Bone marrow (tissue), 2 donors: Measurements from ENCODE around the gene NACC2.
A peak's percentile ranks its signal among the peaks of the same experiment; 100 is the strongest.

ENCODE experiments used
- DNase-seq, 2 donors: peaks; one replicate each; lab custom pipeline; 2025; lab: John Stamatoyannopoulos, UW

Gene NACC2

GRCh38 chr9:136010615-136011361 is 84.3 kb downstream of the NACC2 start:
- DNase-seq, result no peak

- DNase-seq, result no peak
These were observed 84.9 kb downstream of the NACC2 start for GRCh38 chr9:136010176-136010575.

GRCh38 chr9:136009516-136009915 is 85.6 kb downstream of the NACC2 start:
- no peak for DNase-seq

- DNase-seq, result no peak
These were observed 86.4 kb downstream of the NACC2 start for GRCh38 chr9:136008693-136008997.

- no peak for DNase-seq
These were observed 87.0 kb downstream of the NACC2 start for GRCh38 chr9:136007934-136008692.

- no peak for DNase-seq
These were observed 87.7 kb downstream of the NACC2 start for GRCh38 chr9:136007276-136007933.

GRCh38 chr9:136006169-136006568 is 88.9 kb downstream of the NACC2 start:
- DNase-seq, result no peak

GRCh38 chr9:136004712-136005111 is 90.4 kb downstream of the NACC2 start:
- no peak for DNase-seq

- no peak for DNase-seq
These were observed 90.9 kb downstream of the NACC2 start for GRCh38 chr9:136004219-136004618.

- no peak for DNase-seq
These were observed 91.5 kb downstream of the NACC2 start for GRCh38 chr9:136003411-136004218.

- no peak for DNase-seq
These were observed 92.2 kb downstream of the NACC2 start for GRCh38 chr9:136002881-136003280.

- DNase-seq, result no peak
These were observed 92.9 kb downstream of the NACC2 start for GRCh38 chr9:136002215-136002614.

GRCh38 chr9:136001231-136001630 is 93.9 kb downstream of the NACC2 start:
- DNase-seq, result no peak

GRCh38 chr9:135998410-135999071 is 96.5 kb downstream of the NACC2 start:
- DNase-seq, result no peak

- DNase-seq, result no peak
These were observed 97.1 kb downstream of the NACC2 start for GRCh38 chr9:135998016-135998380.

- DNase-seq, result no peak
These were observed 97.7 kb downstream of the NACC2 start for GRCh38 chr9:135997090-135998015.

GRCh38 chr9:135995816-135996215 is 99.3 kb downstream of the NACC2 start:
- DNase-seq, result no peak

- peak in 1 of 2 donors; percentile 17 for DNase-seq
These were observed 100.4 kb downstream of the NACC2 start for GRCh38 chr9:135994501-135995192.

- DNase-seq, result no peak
These were observed 101.2 kb downstream of the NACC2 start for GRCh38 chr9:135993765-135994500.
